ENCODE data around the gene YBX2.

Gene YBX2

DNA sequence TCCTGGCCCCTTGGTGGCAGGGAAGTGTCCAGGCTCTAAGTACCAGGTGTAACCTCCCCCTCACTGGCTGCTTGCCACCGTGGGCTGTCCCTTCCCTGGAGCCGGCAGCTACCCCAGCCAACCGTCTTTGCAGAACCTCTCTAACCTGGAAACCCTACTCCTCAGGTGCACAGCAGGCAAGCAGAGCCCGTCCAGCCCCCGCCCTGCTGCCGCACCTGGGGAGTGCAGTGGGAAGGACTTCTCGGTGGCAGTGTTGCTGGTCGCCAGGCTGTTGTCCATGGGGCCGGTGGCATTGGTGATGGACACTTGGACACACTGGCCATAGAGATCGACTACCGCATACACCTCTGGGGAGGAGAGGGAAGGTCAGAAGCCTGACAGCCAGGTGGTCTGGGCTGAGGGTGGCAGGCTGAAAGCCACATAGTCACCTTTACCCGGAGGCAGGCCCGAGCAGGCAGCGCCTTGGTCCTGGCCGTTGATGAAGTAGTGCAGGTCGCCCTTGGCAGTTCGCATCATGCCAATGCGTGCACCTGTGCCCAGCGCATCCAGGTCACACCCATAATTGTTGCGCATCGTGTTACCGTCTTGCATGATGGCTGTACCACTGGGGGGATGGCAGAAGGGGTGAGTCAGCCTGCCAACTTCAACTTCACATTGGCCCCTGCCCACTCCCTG is 28.2 kb upstream of the YBX2 start:
- DNase-seq = no peak

DNA sequence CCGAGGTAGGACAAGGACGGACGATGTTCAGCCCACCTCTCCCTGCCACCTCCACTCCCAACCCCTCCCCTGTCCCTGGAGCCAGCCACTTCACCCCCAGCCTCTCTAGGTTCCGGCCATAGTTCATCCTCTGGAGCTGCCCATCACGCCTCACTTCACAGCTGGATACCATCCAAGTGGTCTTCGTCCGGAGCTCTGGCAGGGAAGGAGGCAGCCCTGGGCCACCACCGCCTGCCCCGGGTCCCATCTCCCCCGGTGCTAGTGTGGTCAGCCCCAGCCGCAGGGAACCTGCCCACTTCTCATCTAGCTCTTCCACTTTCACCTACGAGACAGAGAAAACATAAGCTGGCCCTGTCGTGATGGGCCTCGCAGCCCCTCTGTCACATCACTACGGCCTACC is 27.0 kb upstream of the YBX2 start:
- no peak for DNase-seq

DNA sequence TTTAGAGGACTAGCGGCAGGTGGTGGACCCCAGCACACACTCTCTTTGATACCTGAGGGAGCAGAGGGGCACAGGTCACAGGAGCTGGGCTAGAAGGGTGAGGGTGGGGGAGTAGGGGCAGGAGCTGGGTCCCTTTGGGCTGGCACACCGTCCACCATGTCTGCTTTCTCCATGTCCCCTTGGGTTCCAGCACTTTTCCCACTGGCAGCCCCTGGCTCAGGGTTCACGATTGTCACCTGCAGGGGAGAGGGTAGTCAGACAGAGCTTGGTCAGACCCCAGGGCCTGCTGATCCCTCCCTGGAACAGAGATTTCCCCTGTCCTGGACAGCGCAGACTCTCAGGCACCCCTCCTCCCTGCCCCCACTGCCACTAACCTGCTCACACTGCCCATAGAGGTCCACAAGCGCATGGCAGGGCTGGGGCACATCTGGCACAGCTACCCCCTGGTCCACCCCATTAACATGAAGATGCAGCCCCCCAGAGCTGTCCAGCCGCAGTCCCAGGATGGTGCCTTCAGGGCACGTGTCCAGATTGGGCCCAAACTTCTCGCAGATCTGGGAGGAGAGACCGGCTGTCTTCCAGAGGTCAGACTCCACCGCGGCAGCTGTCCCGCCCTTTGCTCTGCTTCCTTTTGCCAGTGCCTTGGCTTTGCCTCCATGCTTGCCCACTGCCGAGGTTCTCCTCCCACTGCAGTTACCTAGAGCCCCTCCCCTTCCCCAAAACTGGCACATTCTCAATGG is 23.9 kb upstream of the YBX2 start:
- no peak for DNase-seq

DNA sequence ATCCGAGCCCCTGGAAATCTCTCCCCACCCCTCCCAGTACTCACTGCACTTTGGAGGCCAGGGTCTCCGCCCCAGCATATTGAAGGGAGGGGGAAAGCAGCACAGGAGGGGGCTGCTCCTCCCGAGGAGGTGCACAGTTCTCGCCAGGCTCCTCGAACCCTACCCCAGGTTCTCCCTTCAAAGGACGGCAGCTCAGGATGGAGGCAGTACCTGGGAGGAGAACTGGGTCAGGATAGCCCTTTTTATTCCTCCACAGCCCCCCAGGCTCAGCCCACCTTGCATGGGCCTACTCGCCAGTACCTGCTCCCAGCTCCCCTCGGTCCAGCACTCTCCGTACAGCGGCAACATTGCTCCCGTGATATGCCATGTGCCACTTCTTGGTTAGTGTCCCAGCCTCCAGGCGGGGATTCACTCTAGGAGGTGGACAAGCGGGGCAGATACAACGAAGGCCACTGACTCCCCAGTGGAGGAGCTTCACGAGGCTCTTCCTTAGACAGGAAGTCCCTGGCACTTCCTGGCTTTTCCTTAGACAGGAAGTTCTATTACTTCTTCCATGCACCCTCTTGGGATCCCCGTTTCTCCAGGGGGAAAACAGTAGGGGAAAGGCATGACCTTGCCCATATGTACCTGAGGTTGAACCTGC is 22.8 kb upstream of the YBX2 start:
- DNase-seq = no peak

DNA sequence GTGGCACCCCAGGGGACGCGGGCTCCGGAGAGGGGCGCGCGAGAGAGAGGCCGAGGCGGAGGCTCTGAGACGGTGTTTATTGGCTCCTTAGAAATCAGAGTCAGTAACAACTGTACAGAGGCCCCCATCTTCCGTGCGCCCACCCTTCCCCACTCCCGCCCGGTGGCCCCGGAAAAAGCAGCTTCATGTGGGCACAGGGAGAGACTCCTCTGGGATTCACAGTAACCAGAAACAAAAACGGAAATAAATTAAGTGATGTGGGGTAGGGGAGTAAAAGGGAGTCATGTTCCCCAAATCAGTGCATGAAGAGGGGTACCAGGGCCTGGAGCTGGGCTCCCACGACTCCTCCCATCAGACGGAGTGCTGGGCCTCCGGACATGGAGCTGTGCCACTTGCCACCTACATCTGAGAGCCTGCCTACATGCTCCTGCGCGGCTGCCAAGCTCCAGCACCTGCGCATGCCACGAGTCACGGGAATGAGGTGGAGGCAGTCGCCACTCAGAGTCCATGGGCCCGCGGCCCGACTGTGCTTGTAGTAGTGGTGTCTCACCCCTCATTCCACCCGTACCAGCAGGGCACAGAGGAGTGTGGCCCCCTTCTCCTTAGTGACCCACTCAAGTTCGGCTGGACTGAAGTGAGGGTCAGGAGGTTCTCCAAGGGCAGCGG is 21.3 kb upstream of the YBX2 start:
- DNase-seq = no peak

DNA sequence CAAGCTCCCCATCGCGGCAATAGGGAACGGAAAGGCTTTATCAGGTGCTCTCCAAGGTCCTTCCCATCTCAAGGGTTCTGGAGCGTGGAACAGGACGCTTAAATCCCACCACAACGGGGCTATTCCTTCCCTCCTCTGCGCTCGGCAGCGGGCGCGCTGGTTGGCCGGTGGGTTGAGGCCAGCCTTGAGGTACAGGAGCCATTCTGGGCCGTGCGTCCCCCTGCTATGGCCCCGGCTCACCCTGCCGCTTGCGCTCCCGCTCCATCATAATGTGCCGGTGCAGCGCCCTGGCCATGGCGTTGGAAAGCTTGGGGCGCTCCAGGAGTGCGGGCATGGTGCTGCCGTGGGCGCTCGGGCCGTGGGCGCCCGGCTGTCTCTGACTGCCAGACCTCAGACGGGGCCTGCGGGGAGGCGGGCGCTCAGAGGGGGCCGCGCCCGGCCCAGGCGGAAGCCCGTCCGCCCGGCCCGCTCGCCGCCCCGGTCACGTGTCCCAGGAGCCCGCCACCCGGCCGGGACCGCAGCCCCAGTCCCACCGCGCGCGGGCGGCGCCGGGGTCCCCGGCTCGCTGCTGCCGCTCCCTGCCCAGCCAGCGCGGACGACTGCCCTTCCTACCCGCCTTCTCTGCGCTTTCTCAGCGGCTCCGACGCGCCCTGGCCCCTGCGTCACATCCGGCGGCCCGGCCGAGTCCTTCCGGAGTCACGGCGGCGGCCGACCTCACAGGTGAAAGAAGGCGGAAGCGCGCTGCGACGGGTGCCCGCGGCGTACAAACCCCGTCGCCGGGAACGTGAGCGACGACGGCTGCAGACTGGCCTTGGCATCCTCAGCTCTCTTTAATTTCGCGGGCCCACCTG is 20.5 kb upstream of the YBX2 start, which contains the start of gene GPS2:
Gene GPS2 (minus strand): TSS at position 642 of the 851 bp plus-strand sequence. CDS start 308 bp downstream, at position 334.
- peak; percentile 92 for DNase-seq

DNA sequence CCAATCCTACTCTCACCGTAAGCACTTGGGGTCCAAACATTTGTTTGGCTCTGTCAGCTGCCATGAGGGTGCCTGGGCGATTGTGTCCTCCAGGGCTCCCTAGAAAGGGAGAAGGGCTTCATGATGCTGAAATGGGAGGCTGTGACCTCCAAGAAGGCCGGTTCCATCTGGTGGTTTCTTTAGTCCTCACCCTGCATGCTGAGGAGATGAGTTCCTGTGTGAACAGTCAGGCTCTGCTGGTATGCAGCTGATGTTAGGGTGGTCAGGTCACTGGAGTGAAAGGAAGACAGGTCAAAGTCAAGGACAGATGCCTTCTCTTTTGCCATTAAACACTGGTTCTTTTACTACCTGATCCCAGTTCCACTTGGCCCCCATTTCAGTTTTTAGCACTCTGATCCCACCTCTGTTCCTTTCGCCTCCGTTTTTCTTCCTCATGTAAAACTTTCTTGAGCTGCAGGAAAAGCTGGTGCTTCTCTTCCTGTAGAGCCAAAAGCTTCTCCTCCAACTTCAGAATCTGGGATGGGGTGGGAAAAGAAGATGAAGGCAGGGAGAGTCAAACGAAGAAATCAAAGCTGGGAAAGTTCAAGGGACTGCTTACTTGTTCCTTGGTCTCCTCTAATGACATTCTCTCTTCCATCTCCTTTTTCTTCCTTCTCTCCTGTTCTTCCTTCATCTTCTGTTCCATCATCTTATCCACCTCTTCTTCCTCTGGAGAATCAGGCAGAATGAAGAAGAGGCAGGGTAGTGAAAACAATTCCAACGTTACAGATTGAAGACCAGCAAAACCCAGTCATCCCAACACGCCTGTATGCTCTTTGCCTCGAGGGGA is 19.7 kb upstream of the YBX2 start:
- no peak for DNase-seq

DNA sequence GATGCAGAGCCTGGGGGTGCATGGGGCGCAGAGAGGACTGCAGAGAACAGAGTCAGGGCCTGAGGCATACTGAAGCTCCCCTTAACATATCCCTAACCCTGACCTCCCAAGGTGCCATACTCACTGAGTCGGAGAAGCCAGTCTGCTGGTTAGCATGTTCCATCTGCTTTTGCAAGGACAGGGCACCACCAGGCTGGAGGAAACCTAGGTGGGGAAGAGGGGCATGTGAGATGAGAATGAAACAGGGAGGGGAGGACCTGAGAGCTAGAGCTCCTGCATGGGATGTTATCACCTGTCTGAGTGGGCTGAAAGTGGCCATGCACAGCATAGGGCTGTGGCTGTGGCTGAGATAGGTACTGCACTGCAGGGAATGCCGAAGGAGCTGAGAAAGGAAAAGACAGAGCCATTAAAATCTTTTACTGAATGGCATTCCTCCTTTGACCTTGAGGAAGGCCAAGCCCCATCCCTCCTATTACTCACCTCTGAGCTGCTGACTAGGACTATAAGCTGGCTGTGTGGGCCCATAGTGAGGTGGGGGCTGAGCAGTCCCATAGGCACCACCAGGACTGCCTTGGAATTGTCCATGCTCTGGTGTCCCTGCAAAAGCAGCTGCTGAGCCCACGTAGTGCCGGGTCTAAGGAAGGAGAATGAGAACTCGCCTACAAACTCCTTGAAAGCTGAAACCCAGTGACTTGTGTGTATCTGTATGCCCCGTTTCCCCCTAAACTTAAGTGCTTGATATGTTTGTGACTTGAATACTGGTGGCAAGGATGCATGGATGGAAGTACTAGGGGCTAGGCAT is 18.9 kb upstream of the YBX2 start:
- no peak for DNase-seq

DNA sequence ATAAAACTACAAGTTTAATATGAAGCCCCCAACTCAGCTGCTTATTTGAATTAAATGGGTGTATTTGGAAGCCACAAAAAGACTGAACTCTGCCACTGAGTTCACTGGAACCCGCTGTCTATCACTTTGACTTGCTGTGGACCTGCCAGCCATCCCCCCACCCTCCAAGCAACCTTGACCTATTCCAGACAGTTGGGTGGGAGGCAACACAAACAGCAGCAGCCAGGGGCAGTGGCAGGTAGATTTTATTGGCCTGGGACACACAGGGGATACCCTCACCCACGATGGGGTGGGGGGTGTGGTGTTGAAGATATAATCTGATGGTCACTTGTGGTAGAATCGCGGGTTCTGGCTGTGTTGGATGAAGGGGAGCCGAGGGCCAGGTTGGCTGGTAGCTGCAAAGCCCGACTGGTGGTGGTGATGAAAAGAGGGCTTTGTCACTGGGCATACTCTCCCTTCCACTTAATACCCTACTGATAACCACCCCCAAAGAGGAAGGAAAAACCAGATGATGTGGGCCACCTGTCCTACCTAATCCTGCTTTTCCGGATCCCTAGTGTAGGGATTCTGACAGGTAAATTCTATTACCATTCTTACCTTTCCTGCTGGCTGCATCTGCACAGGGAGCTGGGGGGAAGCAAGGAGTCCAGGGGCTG is 18.1 kb upstream of the YBX2 start:
- DNase-seq = no peak

DNA sequence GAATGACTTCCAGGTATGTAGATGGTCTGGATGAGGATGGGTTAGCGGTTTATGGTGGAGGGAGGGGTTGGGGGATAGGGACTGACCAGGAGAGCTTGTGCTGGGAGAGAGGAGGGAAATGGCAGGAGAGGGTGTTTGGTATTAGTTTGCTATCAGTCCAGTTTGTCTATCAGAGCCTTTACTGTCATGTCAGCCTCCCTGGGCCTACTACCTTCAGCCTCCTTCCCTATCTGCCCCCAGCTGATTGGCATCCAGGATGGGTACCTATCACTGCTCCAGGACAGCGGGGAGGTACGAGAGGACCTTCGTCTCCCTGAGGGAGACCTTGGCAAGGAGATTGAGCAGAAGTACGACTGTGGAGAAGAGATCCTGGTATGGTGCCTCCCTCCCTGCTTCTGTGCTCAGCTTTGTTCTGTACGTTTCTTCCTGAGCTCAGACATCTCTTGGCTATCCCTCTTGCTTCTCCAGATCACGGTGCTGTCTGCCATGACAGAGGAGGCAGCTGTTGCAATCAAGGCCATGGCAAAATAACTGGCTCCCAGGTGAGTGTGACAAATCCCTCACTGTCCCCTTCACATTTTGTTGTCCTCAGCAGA is 16.8 kb upstream of the YBX2 start:
- no peak for DNase-seq

DNA sequence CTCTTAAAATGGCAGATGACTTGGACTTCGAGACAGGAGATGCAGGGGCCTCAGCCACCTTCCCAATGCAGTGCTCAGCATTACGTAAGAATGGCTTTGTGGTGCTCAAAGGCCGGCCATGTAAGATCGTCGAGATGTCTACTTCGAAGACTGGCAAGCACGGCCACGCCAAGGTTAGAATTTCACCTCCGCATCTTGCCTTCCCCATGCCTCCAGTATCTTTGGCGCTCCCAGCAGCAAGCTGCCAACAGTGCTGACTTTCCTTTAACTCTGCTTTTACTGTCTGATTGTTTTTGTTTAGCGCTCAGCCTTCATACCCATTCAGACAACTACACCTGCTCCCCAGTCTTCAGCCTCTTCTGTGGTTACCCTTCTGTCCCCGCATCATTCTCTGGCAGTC is 15.2 kb upstream of the YBX2 start:
- no peak for DNase-seq

DNA sequence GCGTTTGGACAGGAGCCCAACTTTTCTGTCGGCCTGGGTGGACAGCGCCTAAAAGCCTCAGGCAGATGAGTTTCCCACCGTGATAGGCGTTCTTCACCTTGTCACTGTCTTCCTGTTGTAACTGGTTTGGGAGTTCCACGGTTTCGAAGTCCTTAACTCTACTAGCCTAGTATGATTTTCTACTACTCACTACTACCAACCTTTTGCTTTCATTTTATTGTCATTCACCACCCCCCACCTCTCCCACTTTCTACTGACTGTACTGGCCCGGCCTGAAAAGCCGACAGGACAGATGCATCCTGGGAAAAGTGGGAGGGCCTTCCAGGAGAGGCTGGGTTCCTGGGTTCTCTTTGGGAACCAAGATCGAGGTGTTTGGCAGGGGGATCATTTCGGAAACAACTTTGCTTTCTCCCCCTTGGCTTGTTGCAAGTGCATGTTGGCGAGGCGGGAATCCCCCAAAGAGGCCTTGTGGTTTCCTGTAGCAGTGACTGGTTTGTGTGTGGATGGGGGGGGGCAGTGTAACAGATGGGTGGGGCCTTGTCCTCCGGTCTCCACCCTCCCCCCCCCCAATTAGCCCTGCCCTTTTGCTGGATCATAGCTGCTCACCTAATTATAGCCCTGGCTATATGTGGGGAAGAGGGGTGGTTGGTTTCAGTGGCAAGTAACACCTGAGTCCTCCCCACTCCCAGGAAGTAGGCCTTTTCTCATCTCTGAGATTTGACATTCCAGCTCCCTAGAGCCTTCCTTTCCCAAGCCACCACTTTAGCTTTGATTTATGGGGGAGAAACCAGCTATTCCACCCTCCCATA is 14.4 kb upstream of the YBX2 start:
- peak; percentile 92 for DNase-seq

DNA sequence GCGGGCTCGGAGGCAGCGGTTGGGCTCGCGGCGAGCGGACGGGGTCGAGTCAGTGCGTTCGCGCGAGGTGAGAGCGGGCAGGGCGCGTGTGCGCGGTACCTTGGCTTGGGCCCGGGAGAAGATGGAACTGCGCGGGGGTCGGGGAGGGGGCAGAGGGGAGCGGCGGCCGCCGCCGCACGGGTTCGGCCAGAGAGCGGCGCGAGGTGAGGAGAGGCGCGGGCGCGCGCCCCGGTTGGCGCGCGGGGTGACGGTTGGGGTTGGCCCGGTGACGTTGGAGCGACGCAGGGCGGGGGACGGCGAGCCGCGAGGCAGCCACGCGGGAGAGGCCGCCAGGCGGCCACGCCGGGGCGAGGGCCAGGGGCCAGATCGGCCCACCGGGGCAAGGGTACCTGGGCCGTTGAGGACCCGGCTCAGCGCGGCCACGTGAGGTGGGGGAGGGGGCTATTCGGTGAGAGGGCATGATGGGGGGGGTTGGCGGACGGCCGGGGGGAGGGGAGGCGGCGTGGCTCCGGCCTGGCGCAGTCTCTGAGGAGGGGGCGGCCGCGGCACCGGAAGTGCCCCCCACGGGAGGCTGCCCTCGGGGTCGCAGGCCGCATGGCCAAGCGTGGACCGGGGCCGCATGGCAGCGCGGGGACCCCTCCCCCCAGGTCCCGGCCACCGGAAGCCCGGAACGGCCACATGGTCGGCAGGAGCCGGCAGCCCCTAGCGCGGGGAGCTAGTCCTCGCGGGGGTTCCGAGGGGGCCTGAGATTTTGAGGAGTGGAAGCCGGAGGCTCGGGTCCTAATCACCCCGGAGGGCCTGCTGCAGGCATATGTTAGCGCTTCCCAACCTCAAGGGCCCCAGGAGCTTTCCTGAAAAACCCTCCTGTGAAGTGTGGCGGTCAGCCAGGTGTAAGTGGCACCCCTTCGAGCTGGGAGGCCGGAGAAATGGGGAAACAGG is 13.5 kb upstream of the YBX2 start:
- peak; percentile 69 for DNase-seq

DNA sequence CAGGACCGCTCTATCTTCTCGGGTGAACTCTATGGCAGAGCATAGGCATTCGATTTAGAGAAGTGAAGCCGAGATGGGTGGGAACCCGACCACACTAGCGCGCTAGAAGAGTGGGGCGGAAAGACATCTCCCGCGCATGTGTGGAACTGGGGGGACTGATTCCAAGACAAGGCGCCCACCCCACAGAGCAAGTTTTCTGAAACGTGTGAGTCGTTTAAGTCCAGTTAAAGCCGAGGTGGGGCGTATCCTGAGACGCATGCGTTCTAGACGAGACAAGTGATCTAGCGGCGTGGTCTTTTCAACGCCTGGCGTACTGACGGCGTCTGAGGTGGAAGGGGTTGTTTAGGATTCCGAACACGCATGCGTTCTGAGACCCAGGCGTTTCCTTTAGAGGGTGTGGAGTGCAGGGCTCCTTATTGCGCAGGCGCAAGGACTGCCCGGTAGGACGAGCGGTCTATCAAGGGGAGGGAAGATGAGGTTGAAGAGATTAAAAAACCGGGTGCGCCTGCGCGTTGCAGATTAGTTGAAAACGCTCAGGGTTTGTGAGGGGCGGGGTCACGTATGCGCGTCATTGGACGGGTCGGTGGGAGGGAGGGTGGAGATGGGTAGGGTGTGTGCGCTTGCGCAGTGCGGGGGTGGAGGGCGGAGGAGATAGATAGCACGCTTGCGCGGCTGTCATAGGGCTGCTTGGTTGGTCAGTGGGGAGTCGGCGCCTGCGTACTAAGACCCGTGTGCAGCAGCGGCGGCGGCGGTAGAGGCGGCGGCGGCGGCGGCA is 12.7 kb upstream of the YBX2 start, which contains the start of gene EIF5A:
Gene EIF5A (plus strand): TSS at position 718 of the 775 bp plus-strand sequence. CDS start 2,008 bp downstream, outside the sequence.
- DNase-seq = peak; percentile 100

DNA sequence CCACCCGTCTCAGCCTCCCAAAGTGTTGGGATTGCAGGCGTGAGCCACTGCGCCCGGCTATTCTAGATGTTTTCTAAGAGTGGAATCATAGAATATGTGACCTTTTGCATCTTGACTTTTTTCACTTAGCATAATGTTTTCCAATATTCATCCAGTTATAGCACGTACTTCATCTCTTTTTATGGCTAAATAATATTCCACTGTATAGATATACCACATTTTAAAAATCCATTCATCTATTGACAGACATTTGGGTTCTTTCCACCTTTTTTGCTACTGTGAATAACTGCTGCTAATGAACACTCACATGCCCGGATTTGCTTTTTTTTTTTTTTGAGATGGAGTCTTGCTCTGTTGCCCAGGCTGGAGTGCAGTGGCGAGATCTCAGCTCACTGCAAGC is 9.7 kb upstream of the YBX2 start:
- DNase-seq = no peak

DNA sequence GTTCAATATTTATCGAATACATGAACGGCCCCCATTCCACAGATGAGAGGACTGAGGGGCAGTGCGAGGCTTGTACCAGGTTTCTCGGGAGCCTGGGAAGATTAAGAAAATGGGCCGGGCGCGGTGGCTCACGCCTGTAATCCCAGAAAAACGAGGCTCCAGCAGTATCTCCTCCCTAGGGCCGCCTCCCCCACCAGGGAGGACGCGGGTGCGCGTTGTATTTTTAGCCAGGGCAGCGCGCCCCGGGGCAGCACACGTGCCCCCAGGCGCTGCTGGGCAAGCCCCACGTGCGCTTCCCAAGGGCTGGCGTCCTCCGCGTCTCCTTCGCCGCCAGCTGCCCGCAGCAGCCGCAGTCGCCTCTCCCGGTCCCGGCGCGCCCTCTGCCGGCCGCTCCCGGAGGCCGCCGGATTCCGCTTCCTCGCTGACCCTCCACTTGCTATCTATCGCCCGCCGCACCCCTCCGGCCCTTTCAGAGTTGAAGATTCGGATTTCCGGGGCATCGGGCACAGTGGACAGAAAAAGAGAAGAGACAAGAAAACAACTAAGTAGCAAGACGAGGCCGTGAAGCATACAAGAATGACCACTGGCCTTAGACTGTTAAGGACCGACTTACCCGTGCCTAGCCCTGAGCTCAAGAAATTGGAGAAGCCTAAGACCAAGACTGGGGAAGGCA is 1.9 kb upstream of the YBX2 start:
- DNase-seq = peak; percentile 93
